GM21825 (cell line): Measurements from ENCODE around the gene CXCL17.
A peak's percentile ranks its signal among the peaks of the same experiment; 100 is the strongest.

ENCODE experiments used
- ATAC-seq: cut with Tn5 transposase; IDR thresholded peaks from one replicate; pipeline ENCODE4 v1.9.1; 2021; ENCODE audit warnings: mild to moderate bottlenecking, moderate library complexity; ENCODE audit not compliant: unreplicated experiment

The CXCL17 gene

GRCh38 chr19:42424712-42425131 is 18.0 kb downstream of the CXCL17 start:
- no peak for ATAC-seq

GRCh38 chr19:42424345-42424707 is 18.4 kb downstream of the CXCL17 start:
- ATAC-seq: no peak

GRCh38 chr19:42423462-42424344 is 19.0 kb downstream of the CXCL17 start:
- ATAC-seq: peak; percentile 78

GRCh38 chr19:42422901-42423461 is 19.8 kb downstream of the CXCL17 start:
- ATAC-seq: peak; percentile 36

- ATAC-seq: no peak
Observed at GRCh38 chr19:42422092-42422900, 20.4 kb downstream of the CXCL17 start.

GRCh38 chr19:42421591-42422031 is 21.1 kb downstream of the CXCL17 start:
- ATAC-seq: no peak

GRCh38 chr19:42421101-42421500 is 21.6 kb downstream of the CXCL17 start:
- no peak for ATAC-seq

GRCh38 chr19:42420055-42420544 is 22.6 kb downstream of the CXCL17 start:
- no peak for ATAC-seq

GRCh38 chr19:42419309-42419708 is 23.4 kb downstream of the CXCL17 start:
- ATAC-seq: no peak

GRCh38 chr19:42412661-42413076 is 30.1 kb downstream of the CXCL17 start:
- ATAC-seq: no peak

- no peak for ATAC-seq
Observed at GRCh38 chr19:42412227-42412626, 30.5 kb downstream of the CXCL17 start.

- no peak for ATAC-seq
Observed at GRCh38 chr19:42411581-42412178, 31.1 kb downstream of the CXCL17 start.

- no peak for ATAC-seq
Observed at GRCh38 chr19:42410371-42410770, 32.4 kb downstream of the CXCL17 start.

GRCh38 chr19:42409477-42409876 is 33.3 kb downstream of the CXCL17 start:
- no peak for ATAC-seq

GRCh38 chr19:42407816-42408175 is 35.0 kb downstream of the CXCL17 start:
- no peak for ATAC-seq

GRCh38 chr19:42407085-42407815 is 35.5 kb downstream of the CXCL17 start:
- ATAC-seq: no peak

GRCh38 chr19:42406111-42406510 is 36.6 kb downstream of the CXCL17 start:
- ATAC-seq: no peak

GRCh38 chr19:42403586-42403985 is 39.2 kb downstream of the CXCL17 start:
- ATAC-seq: no peak

GRCh38 chr19:42402376-42403116 is 40.2 kb downstream of the CXCL17 start:
- no peak for ATAC-seq
